ENCODE measurements around the gene XBP1.
"Not testable (repeated sequence)": the region's sequence is repeated elsewhere in the genome, so short reads cannot be mapped to it uniquely, and the experiment has no call there.

Gene XBP1

GRCh38 chr22:28800308-28801041, at the start of gene XBP1:
Gene XBP1 (minus strand): TSS chr22:28800569.
- H3K9me3 ChIP-seq (ENCODE audit: low read length), result no peaks in the 10 kb centered on the region
- H3K4me3 ChIP-seq (ENCODE audit: low read length), result peak within 1 kb of the TSS; percentile 61
- H3K27me3 ChIP-seq (ENCODE audit: insufficient read depth, low read length), result no peaks in the 10 kb centered on the region
- peaks cover 13% of the 10 kb centered on the region for H3K4me1 ChIP-seq (ENCODE audit: insufficient read depth, low read length)
- H3K36me3 ChIP-seq (ENCODE audit: insufficient read depth, low read length), result peaks cover 29% of the 10 kb centered on the region
- H2AFZ ChIP-seq (ENCODE audit: low read depth, low read length), result peak within 1 kb of the TSS; percentile 68

- Histone ChIP-seq H2AFZ (ENCODE audit: low read depth, low read length) (no peak overlapping the region), H3K4me3 (ENCODE audit: low read length) (no peak overlapping the region), H3K27me3 (ENCODE audit: insufficient read depth, low read length) (no peaks in the 10 kb centered on the region), H3K9me3 (ENCODE audit: low read length) (peaks cover 2% of the 10 kb centered on the region), H3K4me1 (ENCODE audit: insufficient read depth, low read length) (no peaks in the 10 kb centered on the region), H3K36me3 (ENCODE audit: insufficient read depth, low read length) (no peaks in the 10 kb centered on the region)
Measured at GRCh38 chr22:28846994-28847393, 46.6 kb upstream of the XBP1 start.

GRCh38 chr22:28844277-28844676, 43.9 kb upstream of the XBP1 start:
- H3K4me3 ChIP-seq (ENCODE audit: low read length); H2AFZ ChIP-seq (ENCODE audit: low read depth, low read length); H3K36me3 ChIP-seq (ENCODE audit: insufficient read depth, low read length); H3K4me1 ChIP-seq (ENCODE audit: insufficient read depth, low read length); H3K27me3 ChIP-seq (ENCODE audit: insufficient read depth, low read length); H3K9me3 ChIP-seq (ENCODE audit: low read length): not testable (repeated sequence)

- Histone ChIP-seq H2AFZ (ENCODE audit: low read depth, low read length) (no peak overlapping the region), H3K4me3 (ENCODE audit: low read length) (no peak overlapping the region)
Measured at GRCh38 chr22:28843633-28844032, 43.3 kb upstream of the XBP1 start.

GRCh38 chr22:28841111-28841510, 40.7 kb upstream of the XBP1 start:
- H3K9me3 ChIP-seq (ENCODE audit: low read length), result peaks cover 2% of the 10 kb centered on the region
- no peak overlapping the region for H3K4me3 ChIP-seq (ENCODE audit: low read length)
- no peaks in the 10 kb centered on the region for H3K4me1 ChIP-seq (ENCODE audit: insufficient read depth, low read length)
- no peak overlapping the region for H2AFZ ChIP-seq (ENCODE audit: low read depth, low read length)
- H3K27me3 ChIP-seq (ENCODE audit: insufficient read depth, low read length), result no peaks in the 10 kb centered on the region
- H3K36me3 ChIP-seq (ENCODE audit: insufficient read depth, low read length), result no peaks in the 10 kb centered on the region

More at GRCh38 chr22:28843633-28844032, 43.3 kb upstream of the XBP1 start:
- no peaks in the 10 kb centered on the region for H3K27me3 ChIP-seq (ENCODE audit: insufficient read depth, low read length)
- H3K9me3 ChIP-seq (ENCODE audit: low read length), result peaks cover 2% of the 10 kb centered on the region
- H3K4me1 ChIP-seq (ENCODE audit: insufficient read depth, low read length), result no peaks in the 10 kb centered on the region
- H3K36me3 ChIP-seq (ENCODE audit: insufficient read depth, low read length), result no peaks in the 10 kb centered on the region

- Histone ChIP-seq H3K36me3 (ENCODE audit: insufficient read depth, low read length) (no peaks in the 10 kb centered on the region), H2AFZ (ENCODE audit: low read depth, low read length) (no peak overlapping the region), H3K9me3 (ENCODE audit: low read length) (no peaks in the 10 kb centered on the region), H3K27me3 (ENCODE audit: insufficient read depth, low read length) (no peaks in the 10 kb centered on the region), H3K4me1 (ENCODE audit: insufficient read depth, low read length) (no peaks in the 10 kb centered on the region), H3K4me3 (ENCODE audit: low read length) (no peak overlapping the region)
Measured at GRCh38 chr22:28838971-28839370, 38.6 kb upstream of the XBP1 start.

GRCh38 chr22:28837640-28838039, 37.3 kb upstream of the XBP1 start:
- H3K4me1 ChIP-seq (ENCODE audit: insufficient read depth, low read length), result no peaks in the 10 kb centered on the region
- no peak overlapping the region for H2AFZ ChIP-seq (ENCODE audit: low read depth, low read length)
- no peak overlapping the region for H3K4me3 ChIP-seq (ENCODE audit: low read length)
- no peaks in the 10 kb centered on the region for H3K36me3 ChIP-seq (ENCODE audit: insufficient read depth, low read length)
- H3K9me3 ChIP-seq (ENCODE audit: low read length), result no peaks in the 10 kb centered on the region
- no peaks in the 10 kb centered on the region for H3K27me3 ChIP-seq (ENCODE audit: insufficient read depth, low read length)

GRCh38 chr22:28835630-28836189, 35.3 kb upstream of the XBP1 start:
- Histone ChIP-seq H2AFZ (ENCODE audit: low read depth, low read length) (no peak overlapping the region), H3K36me3 (ENCODE audit: insufficient read depth, low read length) (no peaks in the 10 kb centered on the region), H3K9me3 (ENCODE audit: low read length) (no peaks in the 10 kb centered on the region), H3K4me3 (ENCODE audit: low read length) (no peak overlapping the region), H3K27me3 (ENCODE audit: insufficient read depth, low read length) (no peaks in the 10 kb centered on the region), H3K4me1 (ENCODE audit: insufficient read depth, low read length) (no peaks in the 10 kb centered on the region)

GRCh38 chr22:28833276-28833923, 33.0 kb upstream of the XBP1 start:
- Histone ChIP-seq H3K36me3 (ENCODE audit: insufficient read depth, low read length) (no peaks in the 10 kb centered on the region), H3K4me3 (ENCODE audit: low read length) (no peak overlapping the region), H2AFZ (ENCODE audit: low read depth, low read length) (no peak overlapping the region), H3K4me1 (ENCODE audit: insufficient read depth, low read length) (no peaks in the 10 kb centered on the region), H3K27me3 (ENCODE audit: insufficient read depth, low read length) (no peaks in the 10 kb centered on the region), H3K9me3 (ENCODE audit: low read length) (no peaks in the 10 kb centered on the region)

- Histone ChIP-seq H3K4me3 (ENCODE audit: low read length) (no peak overlapping the region), H3K9me3 (ENCODE audit: low read length) (no peaks in the 10 kb centered on the region), H2AFZ (ENCODE audit: low read depth, low read length) (no peak overlapping the region), H3K4me1 (ENCODE audit: insufficient read depth, low read length) (no peaks in the 10 kb centered on the region), H3K36me3 (ENCODE audit: insufficient read depth, low read length) (no peaks in the 10 kb centered on the region), H3K27me3 (ENCODE audit: insufficient read depth, low read length) (no peaks in the 10 kb centered on the region)
Measured at GRCh38 chr22:28832731-28833130, 32.4 kb upstream of the XBP1 start.

GRCh38 chr22:28831140-28832072, 31.0 kb upstream of the XBP1 start:
- no peaks in the 10 kb centered on the region for H3K4me1 ChIP-seq (ENCODE audit: insufficient read depth, low read length)
- H3K9me3 ChIP-seq (ENCODE audit: low read length), result peaks cover 2% of the 10 kb centered on the region
- no peaks in the 10 kb centered on the region for H3K27me3 ChIP-seq (ENCODE audit: insufficient read depth, low read length)
- H2AFZ ChIP-seq (ENCODE audit: low read depth, low read length), result no peak overlapping the region
- H3K36me3 ChIP-seq (ENCODE audit: insufficient read depth, low read length), result no peaks in the 10 kb centered on the region
- H3K4me3 ChIP-seq (ENCODE audit: low read length), result no peak overlapping the region

GRCh38 chr22:28830441-28830840, 30.1 kb upstream of the XBP1 start:
- H2AFZ ChIP-seq (ENCODE audit: low read depth, low read length), result no peak overlapping the region
- H3K9me3 ChIP-seq (ENCODE audit: low read length), result peaks cover 2% of the 10 kb centered on the region
- H3K27me3 ChIP-seq (ENCODE audit: insufficient read depth, low read length), result no peaks in the 10 kb centered on the region
- H3K4me1 ChIP-seq (ENCODE audit: insufficient read depth, low read length), result no peaks in the 10 kb centered on the region
- no peaks in the 10 kb centered on the region for H3K36me3 ChIP-seq (ENCODE audit: insufficient read depth, low read length)
- H3K4me3 ChIP-seq (ENCODE audit: low read length), result no peak overlapping the region
